ENCODE measurements around the gene OPHN1.
"Not testable (repeated sequence)": the region's sequence is repeated elsewhere in the genome, so short reads cannot be mapped to it uniquely, and the experiment has no call there.

- TF ChIP-seq POLR2A, POLR2AphosphoS5, TAF1 (IDR thresholded peaks at IDR 0.05; ENCODE audit: low read depth, low read length): not testable (repeated sequence)
Measured at GRCh38 chrX:68389419-68389960, 43.8 kb downstream of the OPHN1 start.
